ENCODE data around the gene TYW5.

The TYW5 gene

GRCh38 chr2:199984755-199985154 lies 29.5 kb upstream of the TYW5 start:
- no peak for DNase-seq (ENCODE audit: low read depth)
- TF ChIP-seq CTCF (conservative IDR thresholded peaks at IDR 0.05; ENCODE audit: control insufficient read depth, insufficient read depth, low read depth, low read length): no peak
- H3K4me3 ChIP-seq (ENCODE audit: control insufficient read depth, low read depth, low read length): no peak overlapping the region

DNA sequence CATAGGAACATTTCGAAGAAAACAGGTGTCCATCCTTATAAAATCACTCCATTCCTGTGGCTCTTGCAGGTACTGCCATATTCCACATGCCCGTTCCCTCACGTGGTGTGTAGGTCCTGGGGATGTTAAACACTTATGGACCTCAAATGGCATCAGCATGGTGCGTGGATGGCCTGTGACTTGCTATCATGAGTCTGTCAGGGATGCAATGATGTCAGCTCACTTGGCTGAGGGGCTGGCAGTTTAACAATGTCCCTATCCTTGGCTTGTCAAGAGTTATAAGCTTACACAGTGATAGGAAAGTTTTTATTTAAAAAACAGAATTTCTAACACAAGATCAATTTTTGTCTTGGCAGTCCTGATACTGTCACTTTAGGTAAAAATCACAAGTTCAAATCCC lies 28.9 kb upstream of the TYW5 start:
- H3K4me3 ChIP-seq (ENCODE audit: control insufficient read depth, low read depth, low read length): no peak overlapping the region
- DNase-seq (ENCODE audit: low read depth): no peak
- no peak for TF ChIP-seq CTCF (conservative IDR thresholded peaks at IDR 0.05; ENCODE audit: control insufficient read depth, insufficient read depth, low read depth, low read length)

DNA sequence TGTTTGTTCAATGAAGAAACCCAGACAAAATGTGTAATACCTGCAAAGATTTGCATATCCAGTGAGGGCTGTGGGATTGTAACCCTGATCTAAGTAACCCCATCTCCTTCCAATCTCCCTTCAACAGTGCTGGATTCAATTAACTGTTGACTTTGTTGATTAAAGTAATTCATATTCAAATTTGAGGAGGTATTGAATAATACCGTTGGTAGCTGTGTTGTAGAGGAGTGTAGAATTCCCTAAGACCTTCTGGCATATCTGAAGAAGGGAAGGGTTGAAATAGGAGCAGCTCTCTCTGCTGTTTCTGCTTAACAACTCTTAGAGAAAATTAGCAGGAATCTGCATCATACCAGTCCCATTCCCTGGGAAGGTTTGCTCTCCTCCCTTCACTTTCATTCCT lies 28.2 kb upstream of the TYW5 start:
- no peak overlapping the region for H3K4me3 ChIP-seq (ENCODE audit: control insufficient read depth, low read depth, low read length)
- TF ChIP-seq CTCF (conservative IDR thresholded peaks at IDR 0.05; ENCODE audit: control insufficient read depth, insufficient read depth, low read depth, low read length): no peak
- no peak for DNase-seq (ENCODE audit: low read depth)

DNA sequence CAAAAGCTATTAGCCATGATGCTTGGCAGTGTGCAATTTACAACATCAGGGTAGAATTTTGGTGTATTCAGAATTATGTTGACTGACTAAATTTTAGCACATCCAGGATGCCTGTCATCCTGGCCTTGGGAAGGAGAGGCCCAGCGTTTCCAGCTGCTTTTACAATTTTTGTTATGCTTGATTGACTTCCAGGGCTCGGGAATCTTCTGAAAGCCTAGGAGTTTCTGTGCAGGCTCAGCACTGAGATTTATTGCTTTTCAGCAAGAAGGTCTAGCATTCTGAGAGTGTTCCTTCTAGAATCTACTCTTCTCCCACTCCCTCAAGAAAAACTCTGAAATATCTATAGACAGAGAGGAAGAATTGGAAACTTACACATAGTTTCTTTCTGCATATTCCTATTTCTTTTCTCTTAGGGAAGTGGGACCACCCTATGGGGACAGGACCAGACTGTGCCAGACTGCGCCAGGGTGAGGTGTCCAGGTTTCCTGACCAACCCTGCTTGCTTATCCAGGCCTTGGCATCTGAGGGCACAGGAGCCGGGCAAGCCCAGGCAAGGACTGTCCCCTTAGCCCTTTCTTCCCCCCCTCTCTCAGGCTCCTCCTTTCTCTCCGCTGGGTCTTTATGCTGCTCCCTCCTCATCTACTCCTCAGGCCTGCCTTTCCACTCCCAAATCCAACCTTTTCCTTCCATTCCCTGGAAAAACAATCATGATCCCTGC lies 27.0 kb upstream of the TYW5 start:
- DNase-seq (ENCODE audit: low read depth): no peak
- TF ChIP-seq CTCF (conservative IDR thresholded peaks at IDR 0.05; ENCODE audit: control insufficient read depth, insufficient read depth, low read depth, low read length): no peak
- H3K4me3 ChIP-seq (ENCODE audit: control insufficient read depth, low read depth, low read length): no peak overlapping the region

- peak; percentile 86 for DNase-seq (ENCODE audit: low read depth)
- TF ChIP-seq CTCF (conservative IDR thresholded peaks at IDR 0.05; ENCODE audit: control insufficient read depth, insufficient read depth, low read depth, low read length): peak; percentile 85
- H3K4me3 ChIP-seq (ENCODE audit: control insufficient read depth, low read depth, low read length): peak overlapping the region; percentile 33
Observed at GRCh38 chr2:199979832-199980628, 24.7 kb upstream of the TYW5 start.

DNA sequence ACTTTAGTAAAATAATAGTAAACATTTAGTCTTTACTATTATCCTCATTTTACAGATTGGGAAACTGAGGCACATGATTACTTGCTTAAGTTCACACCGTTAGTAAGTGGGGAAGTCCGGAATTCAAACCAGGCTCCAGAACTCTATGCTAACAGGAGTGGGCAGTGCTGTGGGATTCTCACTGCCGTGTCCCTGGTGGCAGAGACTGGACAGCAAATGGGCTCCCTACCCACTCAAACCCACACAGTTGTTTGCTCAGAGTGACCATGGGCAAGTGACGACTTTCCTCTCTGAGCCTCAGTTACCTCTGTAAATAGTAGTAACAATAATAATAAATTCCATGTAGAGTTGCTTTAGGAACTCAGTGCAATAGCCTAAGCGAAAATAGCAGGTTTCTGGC lies 24.1 kb upstream of the TYW5 start:
- H3K4me3 ChIP-seq (ENCODE audit: control insufficient read depth, low read depth, low read length): no peak overlapping the region

More for the DNA sequence above, 24.1 kb upstream of the TYW5 start:
- no peak for TF ChIP-seq CTCF (conservative IDR thresholded peaks at IDR 0.05; ENCODE audit: control insufficient read depth, insufficient read depth, low read depth, low read length)
- no peak for DNase-seq (ENCODE audit: low read depth)

Data from fibroblast of mammary gland (primary cell).